Cardiac septum (tissue), 1 donor: ENCODE measurements around the gene EPOP. TPM values are rescaled to one million over a fixed set of nuclear protein-coding genes. Genes with fewer than 3 reads are reported as not detected.
"Not testable (repeated sequence)": the region's sequence is repeated elsewhere in the genome, so short reads cannot be mapped to it uniquely, and the experiment has no call there.

Source experiments
- DNase-seq: peaks from one replicate; pipeline ENCODE4 v3.0.0-alpha.2; 2020; ENCODE audit warnings: low spot score
- intact Hi-C: fragments of 100-400 bp; cut with DNase I; formaldehyde crosslinking; loops from one replicate; pipeline ENCODE4 v1.14.0; 2022
- microRNA-seq: library from miRNA; unstranded; fragments of <30 nt; microRNA quantifications from one replicate; pipeline ENCODE4 v1.2.0, GENCODE V29; 2020
- total RNA-seq: library from RNA; stranded (reverse); fragmentation: NEBNext Ultra II Directional; extraction: Animal tissue kit (Norgen Biotek cat#: 25700); gene quantifications from one replicate; pipeline ENCODE4 v1.2.1, GENCODE V29; 2021
- donor health status: DM: no; HTN: no; CAD: no.

EPOP gene
- total RNA-seq, 1 donor from 2014 or later: 2.3 TPM

DNA sequence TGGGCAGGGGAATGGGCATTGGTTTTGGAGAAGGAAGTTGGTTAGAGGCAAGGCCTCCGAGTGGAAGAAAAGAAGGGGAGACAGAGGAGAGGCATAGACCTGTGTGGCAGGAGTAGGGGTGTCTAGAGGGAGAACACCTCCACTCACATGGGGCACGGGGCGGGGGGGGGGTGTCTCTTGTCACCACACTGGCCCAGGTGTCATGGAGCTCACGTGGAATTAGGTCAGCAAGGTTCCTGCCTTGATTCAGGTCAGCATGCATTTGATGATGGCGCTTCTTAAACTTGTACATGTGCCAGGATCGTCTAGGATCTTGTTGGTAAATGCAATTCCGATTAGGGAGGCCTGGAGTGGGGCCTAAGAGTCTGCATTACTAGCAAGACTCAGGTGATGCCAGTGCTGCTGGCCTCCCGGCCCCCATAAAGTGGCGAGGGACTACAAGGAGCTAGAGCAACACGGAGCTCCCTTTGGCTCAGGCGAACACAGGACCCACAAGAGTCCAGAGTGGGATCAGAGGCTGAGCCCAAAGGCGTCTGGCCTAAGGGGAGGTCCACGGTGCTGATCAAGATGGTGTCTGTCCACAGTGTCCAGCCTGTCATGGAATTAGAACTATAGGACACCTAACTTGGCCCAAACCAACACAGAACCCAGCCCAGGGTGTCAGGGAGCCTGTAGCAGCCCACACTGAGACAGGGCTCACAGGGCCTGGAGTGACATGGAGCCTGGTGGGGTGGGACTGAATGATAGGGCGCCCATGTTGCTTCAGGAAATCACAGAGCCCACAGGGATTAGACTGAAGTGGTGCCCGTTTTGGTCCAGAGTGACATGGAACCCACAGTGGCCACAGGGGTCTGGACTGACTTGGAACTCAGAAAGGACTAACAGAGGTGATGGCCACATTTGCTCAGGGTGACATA is 16.7 kb downstream of the EPOP start:
- DNase-seq: no peak
- intact Hi-C loops: no loop called here

DNA sequence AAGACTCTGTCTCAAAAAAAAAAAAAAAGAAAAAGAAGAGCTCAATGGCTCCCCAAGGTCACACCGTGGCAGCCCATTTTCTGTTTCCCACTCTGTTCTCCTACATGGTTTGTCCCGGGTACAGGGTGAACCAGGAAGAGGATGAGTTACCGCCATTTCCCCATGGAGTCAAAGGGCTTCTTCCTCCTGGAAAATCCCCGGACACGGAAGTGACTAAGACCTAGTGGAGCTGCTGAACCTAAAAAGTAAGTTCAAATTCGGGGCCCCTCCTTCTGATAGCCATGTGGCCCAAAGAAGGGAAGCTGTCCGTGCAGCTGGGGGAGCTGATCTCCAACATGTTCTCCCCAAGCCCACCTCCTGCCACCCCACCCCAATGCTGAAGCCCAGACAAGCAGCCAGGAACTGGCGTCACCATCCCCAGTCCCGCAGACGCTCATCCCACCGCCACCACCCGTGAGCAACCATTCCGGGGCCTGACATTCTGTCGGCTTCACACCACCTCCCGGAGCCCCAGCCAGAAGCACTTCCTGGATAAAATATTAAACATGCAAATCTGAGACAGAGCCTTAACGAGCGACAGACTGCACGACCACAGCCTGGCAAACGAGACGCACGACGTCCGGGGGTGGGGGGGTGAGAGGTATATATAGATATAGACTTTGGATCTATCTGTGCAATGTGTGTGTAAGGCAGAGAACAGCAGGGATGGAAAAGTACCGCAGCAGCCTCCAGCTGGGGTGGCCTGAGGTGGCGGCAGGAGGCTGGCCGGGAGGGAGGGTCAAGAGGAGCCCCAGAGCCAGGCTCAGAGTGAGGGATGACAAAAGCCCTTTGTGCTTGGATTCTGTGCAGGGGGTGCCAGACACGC is 17.6 kb downstream of the EPOP start:
- intact Hi-C loops: no loop called here
- DNase-seq: no peak

DNA sequence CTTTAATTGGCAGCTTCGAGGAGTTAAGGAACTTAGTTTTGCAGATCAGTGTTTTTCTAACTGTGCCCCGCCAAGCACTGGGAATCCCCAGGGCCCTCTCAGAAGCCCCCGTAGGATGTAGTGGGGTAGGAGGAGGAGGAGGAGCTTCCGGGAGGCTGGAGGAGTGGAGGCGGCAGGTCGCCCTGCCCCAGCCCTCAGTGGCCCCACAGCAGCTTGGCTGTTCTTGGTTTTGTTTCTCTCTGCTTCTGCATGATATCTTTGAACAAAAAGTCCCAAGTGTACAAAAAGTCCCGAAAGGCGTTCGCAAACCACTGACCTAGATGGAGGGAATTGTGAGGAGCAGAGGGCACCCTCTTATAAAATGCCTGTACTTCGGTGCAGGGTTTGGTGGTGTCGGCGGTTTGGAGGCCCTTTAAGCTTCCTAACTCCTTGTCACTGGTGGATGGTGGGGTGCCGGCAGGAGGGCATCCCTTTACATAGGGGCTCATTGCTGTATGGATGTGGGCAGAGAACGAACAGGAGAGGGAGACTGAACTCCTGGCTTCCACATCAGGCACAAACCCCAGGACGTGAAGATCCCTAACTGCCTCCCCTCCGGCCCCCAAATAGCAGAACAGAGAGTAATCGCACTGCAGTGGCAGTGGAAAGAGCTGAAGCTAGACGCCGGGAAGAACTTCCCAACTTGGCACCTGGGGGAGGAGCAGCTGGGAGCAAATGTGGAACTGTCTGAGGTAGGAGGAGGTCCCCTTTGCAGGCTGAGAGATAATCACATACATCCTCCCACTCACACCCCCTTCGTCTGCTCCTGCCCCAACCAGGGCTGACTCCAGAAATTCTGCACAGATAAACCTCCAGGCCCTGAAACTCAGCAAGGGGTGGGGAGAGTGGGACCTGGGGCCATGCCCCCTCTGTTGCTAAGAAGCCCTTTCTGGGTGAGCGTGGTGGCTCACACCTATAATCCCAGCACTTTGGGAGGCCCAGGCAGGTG is 20.1 kb downstream of the EPOP start:
- DNase-seq: no peak
- intact Hi-C loops: no loop called here

DNA sequence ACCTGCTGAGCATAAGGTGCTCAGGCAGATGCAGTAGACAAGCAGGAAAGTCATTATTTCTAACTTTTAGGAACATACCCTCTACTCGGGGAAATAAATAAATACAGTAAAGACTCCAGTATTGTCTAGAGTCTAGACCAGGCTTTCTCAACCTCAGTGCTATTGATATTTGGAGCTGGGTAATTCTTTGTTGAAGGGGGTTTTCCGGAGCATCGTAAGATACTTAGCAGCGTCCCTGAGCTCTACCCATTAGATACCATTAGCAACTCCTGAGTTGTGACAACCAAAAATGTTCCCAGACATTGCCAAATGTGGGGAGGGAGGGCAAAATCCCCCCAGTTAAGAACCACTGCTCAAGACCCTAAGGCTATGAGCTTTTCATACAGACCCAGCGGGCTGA is 21.1 kb downstream of the EPOP start:
- intact Hi-C loops: no loop called here

DNA sequence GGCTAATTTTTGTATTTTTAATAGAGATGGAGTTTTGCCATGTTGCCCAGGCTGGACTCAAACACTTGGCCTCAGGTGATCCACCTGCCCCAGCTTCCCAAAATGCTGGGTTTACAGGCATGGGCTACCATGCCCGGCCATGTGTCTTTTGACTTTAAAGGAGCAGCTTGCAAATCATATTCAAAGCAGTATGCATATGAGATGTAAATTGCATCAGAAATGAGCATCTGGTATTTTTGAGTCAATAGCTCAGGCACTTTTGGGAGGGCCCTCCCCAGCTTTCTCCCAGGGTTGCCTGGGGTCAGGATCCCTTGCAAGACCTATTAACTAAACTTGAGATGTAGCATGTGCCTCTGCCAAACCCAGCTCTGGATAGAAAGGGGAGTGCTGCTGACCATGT is 21.5 kb downstream of the EPOP start:
- no peak for DNase-seq
- intact Hi-C loops: no loop called here

More for the DNA sequence above, 21.1 kb downstream of the EPOP start:
- DNase-seq: no peak

DNA sequence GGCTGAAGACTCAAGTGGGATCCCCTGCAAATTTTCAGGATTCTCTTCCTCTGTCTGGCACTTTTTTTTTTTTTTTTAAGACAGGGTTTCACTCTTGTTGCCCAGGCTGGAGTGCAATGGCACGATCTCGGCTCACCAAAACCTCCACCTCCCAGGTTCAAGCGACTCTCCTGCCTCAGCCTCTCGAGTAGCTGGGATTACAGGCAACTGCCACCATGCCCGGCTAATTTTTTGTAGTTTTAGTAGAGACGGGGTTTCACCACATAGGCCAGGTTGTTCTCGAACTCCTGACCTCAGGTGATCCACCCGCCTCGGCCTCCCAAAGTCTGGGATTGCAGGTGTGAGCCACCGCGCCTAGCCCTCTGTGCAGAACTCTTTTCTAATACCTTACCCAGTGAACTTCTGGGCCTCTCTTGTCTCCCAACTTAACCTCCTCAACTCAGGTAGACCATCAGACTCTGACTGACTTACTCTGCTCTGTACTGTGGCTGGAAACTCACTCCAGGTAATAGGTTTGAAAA is 24.0 kb downstream of the EPOP start:
- DNase-seq, intact Hi-C loops: not testable (repeated sequence)

DNA sequence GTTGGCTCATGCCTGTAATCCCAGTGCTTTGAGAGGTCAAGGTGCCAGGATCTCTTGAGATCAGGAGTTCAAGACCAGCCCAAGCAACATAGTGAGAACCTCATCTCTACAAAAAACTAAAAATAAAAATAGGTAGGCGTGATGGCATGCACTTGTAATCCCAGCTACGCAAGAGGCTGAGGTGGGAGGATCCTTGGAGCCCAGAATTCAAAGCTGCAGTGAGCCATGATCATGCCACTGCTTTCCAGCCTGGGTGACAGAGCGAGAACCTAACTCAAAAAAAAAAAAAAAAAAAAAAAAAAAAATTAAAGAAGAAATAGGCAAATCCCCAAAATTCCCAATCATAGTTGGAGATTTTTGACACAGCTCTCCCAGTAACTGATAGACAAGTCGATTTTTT is 36.8 kb downstream of the EPOP start:
- intact Hi-C loops: no loop called here
- DNase-seq: no peak

DNA sequence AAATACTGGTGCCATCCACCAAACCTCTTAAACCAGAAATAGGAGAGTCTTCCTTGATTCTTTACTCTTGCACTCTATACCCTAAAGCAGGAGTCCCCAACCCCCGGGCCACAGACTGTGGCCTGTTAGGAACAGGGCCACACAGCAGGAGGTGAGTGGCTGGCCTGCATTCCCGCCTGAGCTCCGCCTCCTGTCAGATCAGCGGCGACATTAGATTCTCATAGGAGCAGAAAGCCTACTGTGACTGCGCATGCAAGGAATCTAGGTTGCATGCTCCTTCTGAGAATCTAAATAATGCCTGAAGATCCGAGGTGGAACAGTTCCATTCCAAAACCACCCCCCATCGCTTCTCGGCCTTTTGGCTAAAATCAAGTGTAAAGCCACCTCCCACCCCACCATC is 38.7 kb downstream of the EPOP start:
- no peak for DNase-seq
- intact Hi-C loops: no loop called here

DNA sequence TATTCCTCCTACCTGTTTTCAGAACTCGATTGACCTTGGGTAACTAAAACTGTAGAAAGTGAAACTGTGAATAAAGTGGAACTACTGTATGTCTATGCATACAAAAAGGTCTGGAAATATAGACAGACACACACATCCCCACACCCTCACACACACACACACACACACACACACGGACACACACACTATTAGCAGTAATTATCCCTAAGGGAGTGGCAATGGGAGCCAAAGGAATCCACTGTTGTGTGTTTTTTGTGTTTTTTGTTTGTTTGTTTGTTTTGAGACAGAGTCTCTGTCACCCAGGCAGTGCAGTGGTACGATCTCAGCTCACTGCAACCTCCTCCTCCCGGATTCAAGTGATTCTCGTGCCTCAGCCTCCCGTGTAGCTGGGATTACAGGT is 42.4 kb downstream of the EPOP start:
- no peak for DNase-seq
- intact Hi-C loops: no loop called here

DNA sequence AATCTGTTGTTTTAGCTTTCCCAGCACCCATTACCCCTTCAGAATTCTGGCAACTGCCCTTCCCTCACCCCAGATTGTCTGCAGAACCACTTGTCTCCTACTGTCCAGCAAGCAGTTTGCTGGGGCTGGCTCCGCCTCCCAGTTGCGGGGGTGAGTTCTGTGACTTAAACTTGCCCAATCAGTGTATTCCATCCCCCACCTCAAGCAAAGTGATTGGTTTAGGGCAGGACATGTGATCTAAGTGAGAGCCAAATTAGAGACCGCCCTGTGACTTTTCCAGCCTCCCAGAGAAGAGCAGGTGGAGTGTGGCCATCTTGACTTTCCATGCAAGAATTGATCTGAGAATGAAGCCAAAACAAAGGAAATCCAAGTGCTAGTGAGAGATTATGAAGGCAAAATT is 46.3 kb downstream of the EPOP start:
- intact Hi-C loops: no loop called here
- no peak for DNase-seq

DNA sequence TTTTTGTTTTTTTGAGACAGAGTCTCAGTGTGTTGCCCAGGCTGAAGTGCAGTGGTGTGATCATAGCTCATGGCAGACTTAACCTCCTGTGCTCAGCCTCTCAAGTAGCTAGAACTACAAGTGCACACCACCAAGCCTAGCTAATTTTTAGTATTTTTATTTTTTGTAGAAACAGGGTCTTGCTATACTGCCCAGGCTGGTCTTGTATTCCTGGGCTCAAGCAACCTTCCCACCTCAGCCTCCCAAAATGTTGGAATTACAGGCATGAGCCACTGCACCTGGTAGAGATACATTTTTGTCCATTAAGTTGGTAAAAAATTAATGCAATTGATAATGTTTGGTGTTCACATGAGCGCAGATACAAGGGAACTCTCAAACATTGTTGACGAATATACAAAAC is 46.8 kb downstream of the EPOP start:
- DNase-seq: no peak
- intact Hi-C loops: no loop called here

DNA sequence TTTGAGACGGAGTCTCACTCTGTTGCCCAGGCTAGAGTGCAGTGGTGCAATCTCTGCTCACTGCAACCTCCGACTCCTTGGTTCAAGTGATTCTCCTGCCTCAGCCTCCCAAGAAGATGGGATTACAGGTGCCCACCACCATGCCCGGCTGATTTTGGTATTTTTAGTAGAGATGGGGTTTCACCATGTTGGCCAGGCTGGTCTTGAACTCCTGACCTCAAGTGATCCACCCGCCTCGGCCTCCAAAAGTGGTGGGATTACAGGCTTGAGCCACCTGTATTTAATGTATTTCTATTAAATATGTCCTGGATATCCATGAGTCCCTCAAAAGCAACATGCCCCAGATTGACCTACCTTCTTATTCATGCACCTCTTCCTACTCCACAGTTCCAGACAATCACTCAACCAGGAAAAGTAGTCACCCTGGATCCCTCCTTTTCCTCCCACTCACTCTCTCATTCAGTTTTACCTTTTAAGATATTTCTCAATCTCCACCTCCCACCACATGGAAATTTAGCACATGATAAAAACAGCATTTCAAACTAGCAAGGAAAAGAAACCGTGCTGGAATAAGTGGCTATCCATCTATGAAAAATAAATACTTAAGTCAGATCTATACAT is 48.0 kb downstream of the EPOP start:
- intact Hi-C loops, DNase-seq: not testable (repeated sequence)

DNA sequence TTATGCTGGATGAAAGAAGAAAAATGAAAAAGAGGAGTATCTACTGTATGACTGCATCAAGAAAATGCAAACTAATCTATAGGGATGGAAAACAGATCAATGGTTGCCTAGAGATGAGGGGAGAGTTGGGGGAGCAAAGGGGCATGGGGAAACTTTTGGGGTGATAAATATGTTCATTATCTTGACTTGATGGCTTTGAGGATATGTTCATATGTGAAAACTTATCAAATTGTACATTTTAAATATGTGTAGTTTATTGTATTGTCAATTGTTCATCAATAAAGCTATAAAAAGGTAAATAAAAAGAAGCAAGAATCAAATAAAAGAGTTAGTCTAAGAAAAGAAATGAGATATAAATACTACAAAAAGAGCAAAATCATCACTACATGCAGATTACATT is 49.3 kb downstream of the EPOP start:
- DNase-seq: no peak
- intact Hi-C loops: no loop called here

DNA sequence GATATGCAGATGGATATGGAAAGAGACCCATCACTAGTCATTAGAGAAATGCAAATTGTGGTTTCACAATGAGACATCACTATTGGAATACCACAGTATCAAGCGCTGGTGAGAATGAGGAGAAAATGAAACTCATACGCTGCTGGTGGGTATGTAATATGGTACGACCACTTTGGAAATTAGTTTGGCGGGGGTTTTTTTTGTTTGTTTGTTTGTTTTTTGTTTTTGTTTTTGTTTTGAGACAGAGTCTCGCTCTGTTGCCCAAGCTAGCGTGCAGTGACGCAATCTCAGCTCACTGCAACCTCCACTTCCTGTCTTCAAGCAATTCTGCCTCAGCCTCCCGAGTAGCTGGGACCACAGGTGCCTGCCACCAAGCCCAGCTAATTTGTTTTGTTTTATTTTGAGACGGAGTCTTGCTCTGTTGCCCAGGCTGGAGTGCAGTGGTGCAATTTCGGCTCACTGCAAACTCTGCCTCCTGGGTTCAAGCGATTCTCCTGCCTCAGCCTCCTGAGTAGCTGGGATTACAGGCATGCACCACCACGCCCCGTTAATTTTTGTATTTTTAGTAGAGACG is 49.9 kb downstream of the EPOP start:
- intact Hi-C loops, DNase-seq: not testable (repeated sequence)

Small RNA genes lying within 50 kb of the gene (microRNA-seq; reads per million reads assigned to microRNA genes)
- not detected for gene MIR4726
- gene MIR4734: not detected

Other genes with a start within 250 kb of the EPOP start
- 96.8 TPM for gene ARHGAP23, start 246.5 kb downstream of the EPOP start, total RNA-seq
- gene SRCIN1, start 69.0 kb downstream of the EPOP start, total RNA-seq: 6.2 TPM
- gene MLLT6, start 30.3 kb upstream of the EPOP start, total RNA-seq: 92.2 TPM
- gene CISD3, start 55.4 kb upstream of the EPOP start, total RNA-seq: 67.1 TPM
- 29.3 TPM for gene PCGF2, start 73.4 kb upstream of the EPOP start, total RNA-seq
- gene PSMB3, start 77.8 kb upstream of the EPOP start, total RNA-seq: 141 TPM
- 48.4 TPM for gene PIP4K2B, start 124.6 kb upstream of the EPOP start, total RNA-seq
- gene CWC25, start 150.4 kb upstream of the EPOP start, total RNA-seq: 10.4 TPM
- gene RPL23, start 178.8 kb upstream of the EPOP start, total RNA-seq: 564 TPM
- gene LASP1, start 195.1 kb upstream of the EPOP start, total RNA-seq: 25.3 TPM